HepG2 (cell line): ENCODE data around the gene THUMPD1. TPM values are rescaled to one million over a fixed set of nuclear protein-coding genes. Genes with fewer than 3 reads are reported as not detected.

Experiments
- CREM ChIP-seq, 2 experiments: sonication (generic) in 1 of 2; formaldehyde crosslinking in 1 of 2; IDR thresholded peaks; 2 replicates each; pipeline versions ENCODE4 v1.4.0 to v1.6.1; 2016 to 2020; ENCODE audit warnings: antibody characterized with exemption in 1 of 2, mild to moderate bottlenecking in 1 of 2, missing genetic modification reagents in 1 of 2
- FOXC1 ChIP-seq: sonication (generic); formaldehyde crosslinking; IDR thresholded peaks from 2 replicates; pipeline ENCODE4 v1.8.0; 2022; ENCODE audit warnings: mild to moderate bottlenecking, missing genetic modification reagents, borderline replicate concordance
- PCBP2 ChIP-seq: fragments of 200-400 bp; formaldehyde crosslinking; optimal IDR thresholded peaks from 2 replicates; pipeline ENCODE3; 2018; ENCODE audit warnings: low read length, low read depth; ENCODE audit not compliant: poor library complexity, severe bottlenecking
- SPEN ChIP-seq: sonication (generic); formaldehyde crosslinking; IDR thresholded peaks from 2 replicates; pipeline ENCODE4 v1.5.1; 2020; ENCODE audit warnings: low read depth, mild to moderate bottlenecking, missing genetic modification reagents
- ZBTB20 ChIP-seq: sonication (generic); formaldehyde crosslinking; IDR thresholded peaks from 2 replicates; pipeline ENCODE4 v1.8.1; 2023; ENCODE audit warnings: missing genetic modification reagents, low read depth, mild to moderate bottlenecking, borderline replicate concordance
- ZFYVE20 ChIP-seq: sonication (generic); formaldehyde crosslinking; IDR thresholded peaks from 2 replicates; pipeline ENCODE4 v1.8.0; 2023; ENCODE audit warnings: low read depth, mild to moderate bottlenecking, moderate library complexity, missing genetic modification reagents, borderline replicate concordance
- ZKSCAN8 ChIP-seq: IDR thresholded peaks from 2 replicates; pipeline ENCODE4 v1.6.1; 2016; ENCODE audit warnings: borderline replicate concordance, missing genetic modification reagents, missing compliant biosample characterization
- ZNF619 ChIP-seq: sonication (generic); formaldehyde crosslinking; IDR thresholded peaks from 2 replicates; pipeline ENCODE4 v1.4.0; 2020; ENCODE audit warnings: mild to moderate bottlenecking, missing genetic modification reagents
- ZNF703 ChIP-seq: sonication (generic); formaldehyde crosslinking; IDR thresholded peaks from 2 replicates; pipeline ENCODE4 v1.5.1; 2020; ENCODE audit warnings: missing genetic modification reagents, mild to moderate bottlenecking, moderate library complexity, borderline replicate concordance
- ZNF83 ChIP-seq: sonication (generic); formaldehyde crosslinking; IDR thresholded peaks from 2 replicates; pipeline ENCODE4 v1.4.0; 2020; ENCODE audit warnings: missing genetic modification reagents, mild to moderate bottlenecking, borderline replicate concordance
- polyA plus RNA-seq, 8 experiments: library from polyadenylated mRNA; depleted of rRNA in 3 of 8; stranded (reverse) in 7 of 8; unstranded in 1 of 8; fragments of >200 nt; fragmentation: Illumina TruSeq in 4 of 8; extraction: Trizol in 4 of 8; gene quantifications; 2 replicates each; pipeline versions ENCODE4 v1.2.1 to v1.2.3, GENCODE V29; 2011 to 2016; ENCODE audit warnings: low read depth in 4 of 8, missing spikeins in 1 of 8, mixed read lengths in 1 of 8; ENCODE audit not compliant: insufficient read depth in 1 of 8
- total RNA-seq, 5 experiments: library from RNA; depleted of rRNA; stranded (reverse); fragments of >200 nt; fragmentation: Illumina TruSeq; extraction: Trizol; gene quantifications; 2 replicates each; pipeline ENCODE4 v1.2.3, GENCODE V29; 2016; ENCODE audit warnings: low read depth in 1 of 5
- TF ChIP-seq, protein P1 (sequence below): sonication (generic); formaldehyde crosslinking; IDR thresholded peaks from 2 replicates; pipeline ENCODE4 v1.8.0; 2022; ENCODE audit warnings: missing genetic modification reagents, mild to moderate bottlenecking, inconsistent platforms, borderline replicate concordance
- TF ChIP-seq, protein P2 (sequence below), 2 experiments: fragments of 450-650 bp in 1 of 2; sonication (generic) in 1 of 2; formaldehyde crosslinking in 1 of 2; IDR thresholded peaks; 2 replicates each; pipeline versions ENCODE4 v1.6.1 to v1.8.0; 2016 to 2022; ENCODE audit warnings: antibody characterized with exemption in 1 of 2, mild to moderate bottlenecking in 1 of 2, missing genetic modification reagents in 1 of 2
- TF ChIP-seq, protein P3 (sequence below): sonication (generic); formaldehyde crosslinking; IDR thresholded peaks from 2 replicates; pipeline ENCODE4 v1.5.1; 2020; ENCODE audit warnings: mild to moderate bottlenecking, missing genetic modification reagents, borderline replicate concordance
- TF ChIP-seq, protein P4 (sequence below): IDR thresholded peaks from 2 replicates; pipeline ENCODE4 v1.6.1; 2016

Gene THUMPD1
- total and polyA plus RNA-seq, 2 of the 13 experiments (the other 11 are each of a cell fraction or from before 2014, with no cell fraction given) = 22.7 to 69.1 TPM

DNA sequence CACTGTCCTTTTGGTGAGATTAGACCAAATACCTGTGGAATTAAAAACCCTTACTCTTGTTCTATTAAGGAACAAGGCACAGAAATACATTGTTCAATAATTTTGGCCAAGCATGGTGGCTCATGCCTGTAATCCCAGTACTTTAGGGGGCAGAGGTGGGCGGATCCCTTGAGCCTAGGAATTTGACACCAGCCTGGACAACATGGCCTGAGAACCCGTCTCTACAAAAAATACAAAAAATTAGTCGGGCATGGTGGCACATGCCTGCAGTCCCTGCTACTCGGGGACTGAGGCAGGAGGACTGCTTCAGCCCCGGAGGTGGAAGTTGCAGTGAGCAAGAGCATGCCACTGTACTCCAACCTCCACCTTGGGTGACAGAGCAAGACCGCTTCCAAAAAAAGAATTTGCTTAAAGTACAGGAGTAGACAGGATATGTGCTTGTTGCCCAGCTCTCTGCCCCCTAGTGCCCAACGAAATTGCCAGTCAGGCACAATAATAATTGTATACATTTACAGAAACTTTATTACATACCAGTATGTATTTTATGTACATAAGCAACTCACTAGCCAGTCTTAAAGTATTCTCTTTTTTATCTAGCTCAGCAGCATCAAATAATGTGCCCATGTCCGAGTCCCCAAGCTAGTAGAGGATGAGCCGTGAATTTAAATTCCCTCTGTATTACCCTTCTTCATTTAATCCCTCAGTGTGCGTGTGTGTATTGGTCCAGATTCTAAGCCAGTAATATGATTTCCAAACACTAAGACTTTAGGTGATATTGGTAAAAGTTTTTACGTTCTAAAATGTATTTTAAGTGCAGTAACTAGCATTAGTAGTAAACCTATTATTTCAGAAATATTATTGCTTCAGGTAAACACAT is 1.4 kb downstream of the THUMPD1 start (continued):
- TF ChIP-seq, protein P1, sequence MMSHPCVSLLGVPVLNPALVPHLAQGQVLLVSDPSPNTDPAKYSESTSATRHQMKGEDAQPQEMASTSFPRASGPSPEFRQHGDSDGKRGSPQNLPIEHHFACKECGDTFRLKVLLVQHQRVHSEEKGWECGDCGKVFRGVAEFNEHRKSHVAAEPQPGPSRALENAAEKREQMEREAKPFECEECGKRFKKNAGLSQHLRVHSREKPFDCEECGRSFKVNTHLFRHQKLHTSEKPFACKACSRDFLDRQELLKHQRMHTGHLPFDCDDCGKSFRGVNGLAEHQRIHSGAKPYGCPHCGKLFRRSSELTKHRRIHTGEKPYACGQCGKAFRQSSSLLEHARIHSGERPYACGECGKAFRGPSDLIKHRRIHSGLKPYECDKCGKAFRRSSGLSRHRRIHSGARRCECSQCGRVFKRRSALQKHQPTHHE (CRISPR knock-in tag) = no peak
- no peak for TF ChIP-seq ZBTB20 (CRISPR knock-in tag)
- TF ChIP-seq PCBP2 = no peak
- TF ChIP-seq, protein P2, sequence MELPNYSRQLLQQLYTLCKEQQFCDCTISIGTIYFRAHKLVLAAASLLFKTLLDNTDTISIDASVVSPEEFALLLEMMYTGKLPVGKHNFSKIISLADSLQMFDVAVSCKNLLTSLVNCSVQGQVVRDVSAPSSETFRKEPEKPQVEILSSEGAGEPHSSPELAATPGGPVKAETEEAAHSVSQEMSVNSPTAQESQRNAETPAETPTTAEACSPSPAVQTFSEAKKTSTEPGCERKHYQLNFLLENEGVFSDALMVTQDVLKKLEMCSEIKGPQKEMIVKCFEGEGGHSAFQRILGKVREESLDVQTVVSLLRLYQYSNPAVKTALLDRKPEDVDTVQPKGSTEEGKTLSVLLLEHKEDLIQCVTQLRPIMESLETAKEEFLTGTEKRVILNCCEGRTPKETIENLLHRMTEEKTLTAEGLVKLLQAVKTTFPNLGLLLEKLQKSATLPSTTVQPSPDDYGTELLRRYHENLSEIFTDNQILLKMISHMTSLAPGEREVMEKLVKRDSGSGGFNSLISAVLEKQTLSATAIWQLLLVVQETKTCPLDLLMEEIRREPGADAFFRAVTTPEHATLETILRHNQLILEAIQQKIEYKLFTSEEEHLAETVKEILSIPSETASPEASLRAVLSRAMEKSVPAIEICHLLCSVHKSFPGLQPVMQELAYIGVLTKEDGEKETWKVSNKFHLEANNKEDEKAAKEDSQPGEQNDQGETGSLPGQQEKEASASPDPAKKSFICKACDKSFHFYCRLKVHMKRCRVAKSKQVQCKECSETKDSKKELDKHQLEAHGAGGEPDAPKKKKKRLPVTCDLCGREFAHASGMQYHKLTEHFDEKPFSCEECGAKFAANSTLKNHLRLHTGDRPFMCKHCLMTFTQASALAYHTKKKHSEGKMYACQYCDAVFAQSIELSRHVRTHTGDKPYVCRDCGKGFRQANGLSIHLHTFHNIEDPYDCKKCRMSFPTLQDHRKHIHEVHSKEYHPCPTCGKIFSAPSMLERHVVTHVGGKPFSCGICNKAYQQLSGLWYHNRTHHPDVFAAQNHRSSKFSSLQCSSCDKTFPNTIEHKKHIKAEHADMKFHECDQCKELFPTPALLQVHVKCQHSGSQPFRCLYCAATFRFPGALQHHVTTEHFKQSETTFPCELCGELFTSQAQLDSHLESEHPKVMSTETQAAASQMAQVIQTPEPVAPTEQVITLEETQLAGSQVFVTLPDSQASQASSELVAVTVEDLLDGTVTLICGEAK (IDR thresholded peaks at IDR 0.05) = no peak
- TF ChIP-seq, protein P2 (CRISPR knock-in tag; IDR thresholded peaks at IDR 0.05) = 0 out of 2 replicates have a peak, but pooled peaks have one; percentile 19
- 0 out of 2 replicates have a peak, but pooled peaks have one; percentile 25 for TF ChIP-seq SPEN
- TF ChIP-seq ZKSCAN8 (CRISPR knock-in tag) = no peak
- TF ChIP-seq FOXC1 (CRISPR knock-in tag) = no peak
- TF ChIP-seq ZFYVE20 (CRISPR knock-in tag) = no peak
- no peak for TF ChIP-seq ZNF83 (CRISPR knock-in tag)
- TF ChIP-seq, protein P3, sequence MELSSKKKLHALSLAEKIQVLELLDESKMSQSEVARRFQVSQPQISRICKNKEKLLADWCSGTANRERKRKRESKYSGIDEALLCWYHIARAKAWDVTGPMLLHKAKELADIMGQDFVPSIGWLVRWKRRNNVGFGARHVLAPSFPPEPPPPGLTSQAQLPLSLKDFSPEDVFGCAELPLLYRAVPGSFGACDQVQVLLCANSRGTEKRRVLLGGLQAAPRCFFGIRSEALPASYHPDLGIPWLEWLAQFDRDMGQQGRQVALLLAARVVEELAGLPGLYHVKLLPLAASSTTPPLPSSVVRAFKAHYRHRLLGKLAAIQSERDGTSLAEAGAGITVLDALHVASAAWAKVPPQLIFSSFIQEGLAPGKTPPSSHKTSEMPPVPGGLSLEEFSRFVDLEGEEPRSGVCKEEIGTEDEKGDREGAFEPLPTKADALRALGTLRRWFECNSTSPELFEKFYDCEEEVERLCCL (CRISPR knock-in tag) = no peak
- no peak for TF ChIP-seq ZNF619 (CRISPR knock-in tag)
- TF ChIP-seq ZNF703 = no peak
- TF ChIP-seq, protein P4, sequence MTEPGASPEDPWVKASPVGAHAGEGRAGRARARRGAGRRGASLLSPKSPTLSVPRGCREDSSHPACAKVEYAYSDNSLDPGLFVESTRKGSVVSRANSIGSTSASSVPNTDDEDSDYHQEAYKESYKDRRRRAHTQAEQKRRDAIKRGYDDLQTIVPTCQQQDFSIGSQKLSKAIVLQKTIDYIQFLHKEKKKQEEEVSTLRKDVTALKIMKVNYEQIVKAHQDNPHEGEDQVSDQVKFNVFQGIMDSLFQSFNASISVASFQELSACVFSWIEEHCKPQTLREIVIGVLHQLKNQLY (CRISPR knock-in tag) = no peak
- no peak for TF ChIP-seq CREM (IDR thresholded peaks at IDR 0.05)
- TF ChIP-seq CREM (CRISPR knock-in tag; IDR thresholded peaks at IDR 0.05) = no peak
